ENCODE results near the gene C6orf47. TPM values are rescaled to one million over a fixed set of nuclear protein-coding genes. Genes with fewer than 3 reads are reported as not detected.

Gene C6orf47
- total RNA-seq, 2 experiments from 2014 or later, result 16.7 to 18.5 TPM

- Histone ChIP-seq H2AFZ (ENCODE audit: low read length) (no peak overlapping the region), H3K4me1 (ENCODE audit: insufficient read depth, low read length, poor library complexity, severe bottlenecking) (peaks cover 16% of the 10 kb centered on the region)
- CTCF ChIA-PET (ENCODE audit: unreplicated experiment), result no interaction called here
Observed at GRCh38 chr6:31707701-31708100, 47.1 kb upstream of the C6orf47 start.

DNA sequence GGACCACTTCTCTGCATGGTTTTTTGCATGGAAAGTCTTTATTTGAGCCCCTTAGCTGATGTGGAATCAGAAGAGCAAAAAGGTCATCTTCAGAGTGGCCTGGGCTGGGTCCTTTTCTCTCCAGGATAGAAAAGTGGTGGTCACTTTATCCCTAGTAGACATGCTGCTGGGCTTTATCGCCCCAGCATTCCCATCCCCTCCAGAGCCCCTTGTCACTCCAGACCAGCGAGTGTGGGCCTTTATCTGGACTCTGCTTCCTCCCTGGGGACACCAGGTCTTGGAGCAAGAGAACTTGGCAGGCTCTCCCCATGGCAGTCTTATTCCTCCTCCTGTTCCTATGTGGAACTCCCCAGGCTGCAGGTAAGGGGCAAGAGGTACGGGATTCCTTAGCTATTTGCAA lies 46.0 kb upstream of the C6orf47 start, which contains the start of gene LY6G6F:
TSS of gene LY6G6F (plus strand) at position 268 of the 400 bp plus-strand sequence. CDS start at position 309, 41 bp downstream.
- no peak for DNase-seq (ENCODE audit: low spot score)
- Histone ChIP-seq H3K4me2 (ENCODE audit: low read length) (no peak within 1 kb of the TSS), H3K9me2 (ENCODE audit: insufficient read depth, low read length) (no peaks in the 10 kb centered on the region), H3K4me1 (ENCODE audit: insufficient read depth, low read length, poor library complexity, severe bottlenecking) (peaks cover 22% of the 10 kb centered on the region), H3K36me3 (ENCODE audit: insufficient read depth, low read length) (no peaks in the 10 kb centered on the region), H4K20me1 (ENCODE audit: insufficient read depth, low read length) (no peaks in the 10 kb centered on the region), H3K27ac (ENCODE audit: low read depth, low read length, poor library complexity, severe bottlenecking) (no peak within 1 kb of the TSS), H3K9me3 (ENCODE audit: low read length) (no peaks in the 10 kb centered on the region), H3K4me3 (ENCODE audit: low read depth, low read length, poor library complexity, severe bottlenecking) (no peak within 1 kb of the TSS), H3K79me2 (ENCODE audit: insufficient read depth, low read depth, low read length) (peaks cover 11% of the 10 kb centered on the region; the same call in 1 of the 2 replicates), H2AFZ (ENCODE audit: low read length) (no peak within 1 kb of the TSS)
- intact Hi-C loops (cut with micrococcal nuclease; ENCODE audit: unreplicated experiment), result loop anchor here (10.0 kb wide), 1 partner anchor 248 kb away; the partner anchor contains the start of genes NELFE and SKIC2
- ChIA-PET CTCF (ENCODE audit: unreplicated experiment) (no interaction called here), POLR2A (no interaction called here)
- TF ChIP-seq CTCF (conservative IDR thresholded peaks at IDR 0.05; ENCODE audit: low read length) (no peak), EZH2phosphoT487 (IDR thresholded peaks at IDR 0.05; ENCODE audit: borderline replicate concordance, low read depth, low read length) (no peak)
- BruUV-seq (replicated peaks), result no TSS peak

More at GRCh38 chr6:31707701-31708100, 47.1 kb upstream of the C6orf47 start:
- Histone ChIP-seq H3K9me3 (ENCODE audit: low read length) (no peaks in the 10 kb centered on the region), H3K36me3 (ENCODE audit: insufficient read depth, low read length) (no peaks in the 10 kb centered on the region), H3K27ac (ENCODE audit: low read depth, low read length, poor library complexity, severe bottlenecking) (no peak overlapping the region), H3K9me2 (ENCODE audit: insufficient read depth, low read length) (no peaks in the 10 kb centered on the region), H4K20me1 (ENCODE audit: insufficient read depth, low read length) (no peaks in the 10 kb centered on the region), H3K4me3 (ENCODE audit: low read depth, low read length, poor library complexity, severe bottlenecking) (no peak overlapping the region), H3K79me2 (ENCODE audit: insufficient read depth, low read depth, low read length) (peaks cover 1% of the 10 kb centered on the region; the same call in 1 of the 2 replicates), H3K4me2 (ENCODE audit: low read length) (no peak overlapping the region)
- POLR2A ChIA-PET, result no interaction called here
- TF ChIP-seq CTCF (conservative IDR thresholded peaks at IDR 0.05; ENCODE audit: low read length), result no peak
- no peak for TF ChIP-seq EZH2phosphoT487 (IDR thresholded peaks at IDR 0.05; ENCODE audit: borderline replicate concordance, low read depth, low read length)
- DNase-seq (ENCODE audit: low spot score), result no peak
- no TSS peak for BruUV-seq (replicated peaks)
- intact Hi-C loops (cut with micrococcal nuclease; ENCODE audit: unreplicated experiment), result loop anchor here (10.0 kb wide), 1 partner anchor 247 kb away; the partner anchor contains the start of genes NELFE and SKIC2

DNA sequence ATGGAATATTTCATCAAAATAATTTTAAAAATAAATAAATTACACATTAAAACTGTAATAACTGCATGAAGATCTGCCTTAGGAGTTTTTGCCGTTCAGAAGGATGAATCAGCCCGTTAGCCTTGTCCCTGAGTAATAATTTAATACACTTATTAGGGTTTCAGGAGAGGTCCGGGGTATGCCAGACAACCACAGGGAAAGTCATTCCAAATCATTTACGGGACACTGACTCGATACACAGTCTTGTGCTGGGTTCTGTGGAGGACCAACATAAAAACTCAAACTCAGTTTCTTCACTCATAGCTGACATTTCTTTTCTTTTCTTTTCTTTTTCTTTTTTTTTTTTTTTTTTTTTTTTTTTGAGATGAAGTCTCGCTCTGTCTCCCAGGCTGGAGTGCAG lies 45.4 kb upstream of the C6orf47 start:
- POLR2A ChIA-PET, result interaction anchor here (0.7 kb wide), 1 partner anchor 52 kb away, joined by 7 read pairs; no protein-coding TSS in a partner anchor
- BruUV-seq (replicated peaks), result no TSS peak

More for the DNA sequence above, 45.4 kb upstream of the C6orf47 start:
- Histone ChIP-seq H3K4me3 (ENCODE audit: low read depth, low read length, poor library complexity, severe bottlenecking) (no peak overlapping the region), H3K36me3 (ENCODE audit: insufficient read depth, low read length) (no peaks in the 10 kb centered on the region), H3K9me3 (ENCODE audit: low read length) (no peaks in the 10 kb centered on the region), H4K20me1 (ENCODE audit: insufficient read depth, low read length) (no peaks in the 10 kb centered on the region), H3K9me2 (ENCODE audit: insufficient read depth, low read length) (no peaks in the 10 kb centered on the region), H3K27ac (ENCODE audit: low read depth, low read length, poor library complexity, severe bottlenecking) (no peak overlapping the region), H2AFZ (ENCODE audit: low read length) (no peak overlapping the region), H3K4me2 (ENCODE audit: low read length) (no peak overlapping the region), H3K79me2 (ENCODE audit: insufficient read depth, low read depth, low read length) (peaks cover 14% of the 10 kb centered on the region; the same call in 1 of the 2 replicates), H3K4me1 (ENCODE audit: insufficient read depth, low read length, poor library complexity, severe bottlenecking) (peaks cover 23% of the 10 kb centered on the region)
- intact Hi-C loops (cut with micrococcal nuclease; ENCODE audit: unreplicated experiment), result loop anchor here (10.0 kb wide), 1 partner anchor 249 kb away; the partner anchor contains the start of genes NELFE and SKIC2
- no peak for DNase-seq (ENCODE audit: low spot score)
- TF ChIP-seq EZH2phosphoT487 (IDR thresholded peaks at IDR 0.05; ENCODE audit: borderline replicate concordance, low read depth, low read length), result no peak
- no peak for TF ChIP-seq CTCF (conservative IDR thresholded peaks at IDR 0.05; ENCODE audit: low read length)
- CTCF ChIA-PET (ENCODE audit: unreplicated experiment), result no interaction called here

All from OCI-LY7 (cell line).